Tibial nerve (tissue), 4 donors: Measurements from ENCODE around the gene OR2B2. TPM values are rescaled to one million over a fixed set of nuclear protein-coding genes. Genes with fewer than 3 reads are reported as not detected.
A peak's percentile ranks its signal among the peaks of the same experiment; 100 is the strongest.

Source experiments
- DNase-seq, 2 donors: peaks; one replicate each; pipeline ENCODE4 v3.0.0-alpha.2; 2019; ENCODE audit warnings: low spot score in 2 of 2
- H3K27ac ChIP-seq, 4 donors: fragments of 200-600 bp; sonication (generic) in 3 of 4; one replicate each; pipeline ENCODE4 v1.5.1; 2017 to 2019; ENCODE audit warnings: mild to moderate bottlenecking in 1 of 4
- H3K27me3 ChIP-seq, 2 donors: fragments of 200-600 bp; sonication (generic) in 1 of 2; one replicate each; pipeline versions ENCODE4 v1.5.1 to v1.6.0; 2017 to 2019
- H3K36me3 ChIP-seq, 3 donors: fragments of 200-600 bp; sonication (generic); one replicate each; pipeline ENCODE4 v1.5.1; 2018 to 2019
- H3K4me1 ChIP-seq, 4 donors: fragments of 200-600 bp; sonication (generic) in 3 of 4; one replicate each; pipeline ENCODE4 v1.5.1; 2017 to 2019
- H3K4me3 ChIP-seq, 4 donors: fragments of 200-600 bp; sonication (generic) in 3 of 4; one replicate each; pipeline ENCODE4 v1.5.1; 2017 to 2019; ENCODE audit warnings: mild to moderate bottlenecking in 1 of 4, moderate library complexity in 1 of 4
- H3K9me3 ChIP-seq, 4 donors: fragments of 200-600 bp; sonication (generic) in 3 of 4; one replicate each; pipeline ENCODE4 v1.5.1; 2017 to 2019
- EP300 ChIP-seq, 2 donors: sonication (generic); formaldehyde crosslinking; IDR thresholded peaks; one replicate each; pipeline ENCODE4 v1.6.1; 2017; ENCODE audit warnings: antibody characterized with exemption in 2 of 2, mild to moderate bottlenecking in 1 of 2
- POLR2A ChIP-seq, 2 donors: fragments of 450-650 bp; IDR thresholded peaks; one replicate each; pipeline ENCODE4 v1.6.1; 2017; ENCODE audit warnings: antibody characterized with exemption in 2 of 2, mild to moderate bottlenecking in 2 of 2, moderate library complexity in 2 of 2
- WGBS, 2 donors: methylation state at CpG; one replicate each; pipeline ENCODE4 v1.1.5; 2018; 5-methylcytosine and 5-hydroxymethylcytosine counted together
- total RNA-seq, 4 donors: library from RNA; depleted of rRNA; stranded (reverse); fragments of >200 nt; gene quantifications; one replicate each; pipeline ENCODE4 v1.1.0, GENCODE V29; 2016
- TF ChIP-seq, protein P1 (sequence below), 5 experiments: fragments of 200-600 bp in 3 of 5; fragments of 450-650 bp in 2 of 5; sonication (generic) in 3 of 5; IDR thresholded peaks; one replicate each; pipeline ENCODE4 v1.5.1; 2016 to 2019; ENCODE audit warnings: antibody characterized with exemption in 5 of 5, mild to moderate bottlenecking in 3 of 5, moderate library complexity in 2 of 5

OR2B2 gene
- total RNA-seq, 4 donors from 2014 or later, result not detected

DNA sequence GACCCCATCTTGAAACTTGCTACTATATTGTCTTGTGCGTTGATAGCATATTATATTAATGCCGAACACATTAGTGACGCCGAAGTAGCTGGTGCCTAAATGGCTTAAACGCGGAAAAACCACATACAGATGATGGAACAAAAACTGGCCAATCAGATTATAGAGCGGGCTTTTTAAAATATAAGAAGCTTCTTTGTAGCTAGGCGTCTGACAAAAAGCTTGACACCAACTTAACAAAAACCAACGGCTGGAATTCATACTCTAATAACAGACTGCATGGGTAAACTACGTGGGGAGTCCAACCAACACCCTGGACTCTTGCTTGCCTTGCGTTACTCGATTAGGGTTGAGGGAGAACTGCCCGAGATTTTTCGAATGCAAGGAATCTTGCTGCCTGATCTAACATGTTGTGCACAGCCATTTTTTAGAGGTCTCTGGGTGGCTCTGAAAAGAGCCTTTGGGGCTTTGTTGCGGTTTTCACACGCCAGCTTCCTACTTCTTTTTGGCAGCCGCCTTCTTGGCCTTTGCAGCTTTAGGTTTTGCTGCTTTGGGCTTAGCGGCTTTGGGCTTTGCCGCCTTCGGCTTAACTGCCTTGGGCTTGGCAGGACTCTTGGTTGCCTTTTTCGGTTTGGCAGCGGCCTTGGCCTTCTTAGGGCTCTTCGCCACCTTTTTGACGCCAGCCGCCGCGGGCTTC is 45.7 kb downstream of the OR2B2 start:
- peak overlapping the region in 2 of 4 donors; percentile 66 to 78 for H3K27ac ChIP-seq
- peak overlapping the region; percentile 38 to 81 (median 52) for H3K4me3 ChIP-seq
- no peak for DNase-seq
- 2 to 3% methylated on average over 27 of the region's 27 CpGs for WGBS, 2 donors
- no peaks in the 10 kb centered on the region for H3K9me3 ChIP-seq
- peaks cover 0 to 48% of the 10 kb centered on the region in 2 donors for H3K27me3 ChIP-seq
- H3K36me3 ChIP-seq, result no peaks in the 10 kb centered on the region
- TF ChIP-seq, protein P1, sequence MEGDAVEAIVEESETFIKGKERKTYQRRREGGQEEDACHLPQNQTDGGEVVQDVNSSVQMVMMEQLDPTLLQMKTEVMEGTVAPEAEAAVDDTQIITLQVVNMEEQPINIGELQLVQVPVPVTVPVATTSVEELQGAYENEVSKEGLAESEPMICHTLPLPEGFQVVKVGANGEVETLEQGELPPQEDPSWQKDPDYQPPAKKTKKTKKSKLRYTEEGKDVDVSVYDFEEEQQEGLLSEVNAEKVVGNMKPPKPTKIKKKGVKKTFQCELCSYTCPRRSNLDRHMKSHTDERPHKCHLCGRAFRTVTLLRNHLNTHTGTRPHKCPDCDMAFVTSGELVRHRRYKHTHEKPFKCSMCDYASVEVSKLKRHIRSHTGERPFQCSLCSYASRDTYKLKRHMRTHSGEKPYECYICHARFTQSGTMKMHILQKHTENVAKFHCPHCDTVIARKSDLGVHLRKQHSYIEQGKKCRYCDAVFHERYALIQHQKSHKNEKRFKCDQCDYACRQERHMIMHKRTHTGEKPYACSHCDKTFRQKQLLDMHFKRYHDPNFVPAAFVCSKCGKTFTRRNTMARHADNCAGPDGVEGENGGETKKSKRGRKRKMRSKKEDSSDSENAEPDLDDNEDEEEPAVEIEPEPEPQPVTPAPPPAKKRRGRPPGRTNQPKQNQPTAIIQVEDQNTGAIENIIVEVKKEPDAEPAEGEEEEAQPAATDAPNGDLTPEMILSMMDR (IDR thresholded peaks at IDR 0.05), result no peak
- peaks cover 0 to 38% (median 15%) of the 10 kb centered on the region in 4 donors for H3K4me1 ChIP-seq

DNA sequence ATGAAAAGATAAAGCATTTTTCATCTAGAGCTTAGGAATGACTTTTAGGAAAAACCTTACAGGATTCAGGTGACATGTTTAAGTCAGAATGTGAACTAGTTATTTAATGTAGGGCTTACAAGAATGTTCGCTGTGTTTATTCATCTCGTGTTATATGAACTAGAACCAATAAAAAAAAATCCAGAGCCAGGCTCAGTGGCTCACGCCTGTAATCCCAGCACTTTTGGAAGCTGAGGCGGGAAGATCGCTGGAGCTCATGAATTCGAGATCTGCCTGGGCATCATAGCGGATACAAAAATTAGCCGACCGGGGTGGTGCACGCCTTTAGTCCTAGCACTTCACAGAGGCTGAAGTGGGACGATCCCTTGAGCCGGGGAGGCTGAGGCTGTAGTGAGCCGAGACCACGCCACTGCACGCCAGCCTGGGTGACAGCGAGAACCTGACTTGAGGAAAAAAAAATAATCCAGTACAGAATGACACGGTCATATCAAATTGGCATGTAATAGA is 46.3 kb downstream of the OR2B2 start:
- H3K9me3 ChIP-seq, result no peaks in the 10 kb centered on the region
- peak overlapping the region; percentile 38 to 81 (median 52) for H3K4me3 ChIP-seq
- H3K36me3 ChIP-seq, result no peaks in the 10 kb centered on the region
- H3K27ac ChIP-seq, result peak overlapping the region in 3 of 4 donors; percentile 63 to 78 (median 66)
- peaks cover 0 to 42% of the 10 kb centered on the region in 2 donors for H3K27me3 ChIP-seq
- WGBS, 2 donors, result 1% methylated on average over 17 of the region's 17 CpGs
- peaks cover 0 to 37% (median 15%) of the 10 kb centered on the region in 4 donors for H3K4me1 ChIP-seq
- TF ChIP-seq POLR2A (IDR thresholded peaks at IDR 0.05) (no peak), EP300 (IDR thresholded peaks at IDR 0.05) (no peak)
- TF ChIP-seq, protein P1 (IDR thresholded peaks at IDR 0.05), result no peak
- no peak for DNase-seq

DNA sequence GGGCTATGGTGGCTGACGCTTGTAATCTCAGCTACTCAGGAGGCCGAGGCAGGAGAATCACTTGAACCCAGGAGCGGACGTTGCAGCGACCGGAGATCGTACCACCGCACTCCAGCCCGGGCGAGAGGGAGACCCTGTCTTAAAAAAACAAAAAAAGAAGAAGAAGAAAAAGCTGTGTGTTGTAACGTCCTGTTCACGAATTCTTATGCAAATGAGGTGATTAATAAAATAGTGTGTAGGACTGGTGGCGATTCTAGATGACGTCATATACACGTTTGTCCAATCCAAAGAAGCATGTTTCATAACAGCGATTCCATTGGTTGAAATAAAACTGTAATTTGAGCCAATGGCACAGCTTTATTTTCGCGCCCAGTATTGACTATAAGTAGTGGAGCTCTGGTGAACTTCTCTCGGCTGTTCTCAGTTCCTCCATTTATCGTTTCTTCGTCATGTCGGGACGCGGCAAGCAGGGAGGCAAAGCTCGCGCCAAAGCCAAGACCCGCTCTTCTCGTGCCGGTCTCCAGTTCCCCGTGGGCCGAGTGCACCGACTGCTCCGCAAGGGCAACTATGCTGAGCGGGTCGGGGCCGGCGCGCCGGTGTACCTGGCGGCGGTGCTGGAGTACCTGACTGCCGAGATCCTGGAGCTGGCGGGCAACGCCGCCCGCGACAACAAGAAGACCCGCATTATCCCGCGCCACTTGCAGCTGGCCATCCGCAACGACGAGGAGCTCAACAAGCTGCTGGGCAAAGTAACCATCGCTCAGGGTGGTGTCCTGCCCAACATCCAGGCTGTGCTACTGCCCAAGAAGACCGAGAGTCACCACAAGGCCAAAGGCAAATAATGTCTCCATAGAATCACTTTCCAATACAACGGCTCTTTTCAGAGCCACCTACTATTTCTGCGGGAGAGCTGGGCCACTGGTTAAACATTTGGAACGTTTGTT is 47.0 kb downstream of the OR2B2 start:
- TF ChIP-seq POLR2A (IDR thresholded peaks at IDR 0.05), result peak; percentile 1 to 20
- peak in 1 of 2 donors; percentile 84 for TF ChIP-seq EP300 (IDR thresholded peaks at IDR 0.05)
- TF ChIP-seq, protein P1 (IDR thresholded peaks at IDR 0.05), result no peak
- Histone ChIP-seq H3K27me3 (peaks cover 0 to 35% of the 10 kb centered on the region in 2 donors), H3K4me1 (peaks cover 0 to 37% (median 15%) of the 10 kb centered on the region in 4 donors), H3K27ac (peak overlapping the region in 3 of 4 donors; percentile 66 to 78 (median 69)), H3K9me3 (no peaks in the 10 kb centered on the region), H3K4me3 (peak overlapping the region; percentile 38 to 81 (median 52)), H3K36me3 (no peaks in the 10 kb centered on the region)
- WGBS, 2 donors, result 0 to 1% methylated on average over 46 to 58 of the region's 58 CpGs
- peak in 1 of 2 donors; percentile 67 for DNase-seq

DNA sequence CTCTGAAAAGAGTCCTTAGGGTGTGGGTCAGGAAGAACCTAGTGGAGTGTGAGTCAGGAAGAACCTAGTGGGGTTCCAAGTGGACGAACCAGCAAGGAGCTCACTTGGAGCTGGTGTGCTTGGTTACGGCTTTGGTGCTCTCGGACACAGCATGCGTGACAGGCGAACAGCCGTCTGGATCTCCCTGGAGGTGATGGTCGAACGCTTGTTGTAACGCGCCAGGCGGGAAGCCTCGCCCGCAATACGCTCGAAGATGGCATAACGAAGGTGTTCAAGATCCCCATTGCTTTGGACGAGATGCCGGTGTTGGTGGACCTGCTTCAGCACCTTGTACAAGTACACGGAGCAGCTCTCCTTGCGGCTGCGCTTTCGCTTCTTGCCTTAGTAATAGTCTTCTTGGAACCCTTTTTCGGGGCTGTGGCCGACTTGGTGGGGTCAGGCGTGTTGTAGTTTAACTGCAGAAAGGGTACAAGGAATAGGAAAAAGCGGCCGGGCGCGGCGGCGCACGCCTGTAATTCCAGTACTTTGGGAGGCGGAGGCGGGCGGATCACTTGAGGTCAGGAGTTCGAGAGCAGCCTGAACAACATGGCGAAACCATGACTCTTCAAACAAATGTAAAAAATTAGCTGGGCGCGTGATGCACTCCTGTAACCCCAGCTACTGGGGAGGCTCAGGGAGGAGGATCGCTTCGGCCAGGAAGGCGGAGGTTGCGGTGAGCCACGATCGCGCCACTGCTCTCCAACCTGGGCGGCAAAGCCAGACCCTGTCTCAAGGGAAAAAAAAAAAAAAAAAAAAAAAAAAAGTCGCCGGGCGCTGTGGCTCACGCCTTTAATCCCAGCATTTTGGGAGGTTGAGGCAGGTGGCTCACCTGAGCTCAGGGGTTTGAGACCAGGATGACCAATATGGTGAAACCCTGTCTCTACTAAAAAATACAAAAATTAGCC is 48.0 kb downstream of the OR2B2 start:
- Histone ChIP-seq H3K27ac (peak overlapping the region in 3 of 4 donors; percentile 66 to 78 (median 69)), H3K4me1 (peaks cover 0 to 37% (median 15%) of the 10 kb centered on the region in 4 donors), H3K4me3 (peak overlapping the region; percentile 38 to 81 (median 52)), H3K9me3 (no peaks in the 10 kb centered on the region), H3K27me3 (peaks cover 0 to 25% of the 10 kb centered on the region in 2 donors), H3K36me3 (no peaks in the 10 kb centered on the region)
- TF ChIP-seq, protein P1 (IDR thresholded peaks at IDR 0.05), result no peak
- TF ChIP-seq POLR2A (IDR thresholded peaks at IDR 0.05), result no peak
- TF ChIP-seq EP300 (IDR thresholded peaks at IDR 0.05), result no peak
- DNase-seq, result no peak
- 23 to 25% methylated on average over 51 of the region's 51 CpGs for WGBS, 2 donors
